HepG2 (cell line): ENCODE results near the gene SMIM22. TPM values are rescaled to one million over a fixed set of nuclear protein-coding genes. Genes with fewer than 3 reads are reported as not detected.
A peak's percentile ranks its signal among the peaks of the same experiment; 100 is the strongest.

ENCODE experiments used
- KDM2A ChIP-seq: sonication (generic); formaldehyde crosslinking; IDR thresholded peaks from 2 replicates; pipeline ENCODE4 v1.4.0; 2020; ENCODE audit warnings: low read depth, missing genetic modification reagents, borderline replicate concordance
- MLXIP ChIP-seq: sonication (generic); formaldehyde crosslinking; IDR thresholded peaks from 2 replicates; pipeline ENCODE4 v1.9.0; 2021; ENCODE audit warnings: missing genetic modification reagents, borderline replicate concordance
- MYC ChIP-seq: sonication (generic); formaldehyde crosslinking; IDR thresholded peaks from 2 replicates; pipeline ENCODE4 v1.9.0; 2021; ENCODE audit warnings: missing genetic modification reagents, borderline replicate concordance
- NFAT5 ChIP-seq: sonication (generic); formaldehyde crosslinking; IDR thresholded peaks from 2 replicates; pipeline ENCODE4 v1.4.0; 2020; ENCODE audit warnings: missing genetic modification reagents
- PRDM10 ChIP-seq: sonication (generic); formaldehyde crosslinking; IDR thresholded peaks from 2 replicates; pipeline ENCODE4 v1.4.0; 2020; ENCODE audit warnings: low read depth, missing genetic modification reagents
- SALL2 ChIP-seq: sonication (generic); formaldehyde crosslinking; IDR thresholded peaks from 2 replicates; pipeline ENCODE4 v1.8.1; 2023; ENCODE audit warnings: mild to moderate bottlenecking, missing genetic modification reagents, inconsistent platforms
- SNAPC2 ChIP-seq: sonication (generic); formaldehyde crosslinking; IDR thresholded peaks from 2 replicates; pipeline ENCODE4 v1.8.1; 2022; ENCODE audit warnings: mild to moderate bottlenecking, missing genetic modification reagents
- STAT5B ChIP-seq: sonication (generic); formaldehyde crosslinking; IDR thresholded peaks from 2 replicates; pipeline ENCODE4 v1.4.0; 2020; ENCODE audit warnings: missing genetic modification reagents
- YY1 ChIP-seq: IDR thresholded peaks from 2 replicates; pipeline ENCODE4 v1.6.1; 2011; ENCODE audit warnings: low read length, low read depth, moderate library complexity, mild to moderate bottlenecking; ENCODE audit not compliant: insufficient read depth, insufficient replicate concordance
- polyA plus RNA-seq, 8 experiments: library from polyadenylated mRNA; depleted of rRNA in 3 of 8; stranded (reverse) in 7 of 8; unstranded in 1 of 8; fragments of >200 nt; fragmentation: Illumina TruSeq in 4 of 8; extraction: Trizol in 4 of 8; gene quantifications; 2 replicates each; pipeline versions ENCODE4 v1.2.1 to v1.2.3, GENCODE V29; 2011 to 2016; ENCODE audit warnings: low read depth in 4 of 8, missing spikeins in 1 of 8, mixed read lengths in 1 of 8; ENCODE audit not compliant: insufficient read depth in 1 of 8
- total RNA-seq, 5 experiments: library from RNA; depleted of rRNA; stranded (reverse); fragments of >200 nt; fragmentation: Illumina TruSeq; extraction: Trizol; gene quantifications; 2 replicates each; pipeline ENCODE4 v1.2.3, GENCODE V29; 2016; ENCODE audit warnings: low read depth in 1 of 5
- TF ChIP-seq, protein P1 (sequence below): sonication (generic); formaldehyde crosslinking; IDR thresholded peaks from 2 replicates; pipeline ENCODE4 v1.8.1; 2023; ENCODE audit warnings: mild to moderate bottlenecking, missing genetic modification reagents
- TF ChIP-seq, protein P2 (sequence below): IDR thresholded peaks from 2 replicates; pipeline ENCODE4 v1.6.1; 2016; ENCODE audit warnings: mild to moderate bottlenecking, missing biosample characterization, missing genetic modification reagents
- TF ChIP-seq, protein P3 (sequence below): IDR thresholded peaks from 2 replicates; pipeline ENCODE4 v1.6.1; 2016; ENCODE audit warnings: missing compliant biosample characterization, missing genetic modification reagents, borderline replicate concordance

The SMIM22 gene
- total and polyA plus RNA-seq, 2 of the 13 experiments (the other 11 are each of a cell fraction or from before 2014, with no cell fraction given): not detected

DNA sequence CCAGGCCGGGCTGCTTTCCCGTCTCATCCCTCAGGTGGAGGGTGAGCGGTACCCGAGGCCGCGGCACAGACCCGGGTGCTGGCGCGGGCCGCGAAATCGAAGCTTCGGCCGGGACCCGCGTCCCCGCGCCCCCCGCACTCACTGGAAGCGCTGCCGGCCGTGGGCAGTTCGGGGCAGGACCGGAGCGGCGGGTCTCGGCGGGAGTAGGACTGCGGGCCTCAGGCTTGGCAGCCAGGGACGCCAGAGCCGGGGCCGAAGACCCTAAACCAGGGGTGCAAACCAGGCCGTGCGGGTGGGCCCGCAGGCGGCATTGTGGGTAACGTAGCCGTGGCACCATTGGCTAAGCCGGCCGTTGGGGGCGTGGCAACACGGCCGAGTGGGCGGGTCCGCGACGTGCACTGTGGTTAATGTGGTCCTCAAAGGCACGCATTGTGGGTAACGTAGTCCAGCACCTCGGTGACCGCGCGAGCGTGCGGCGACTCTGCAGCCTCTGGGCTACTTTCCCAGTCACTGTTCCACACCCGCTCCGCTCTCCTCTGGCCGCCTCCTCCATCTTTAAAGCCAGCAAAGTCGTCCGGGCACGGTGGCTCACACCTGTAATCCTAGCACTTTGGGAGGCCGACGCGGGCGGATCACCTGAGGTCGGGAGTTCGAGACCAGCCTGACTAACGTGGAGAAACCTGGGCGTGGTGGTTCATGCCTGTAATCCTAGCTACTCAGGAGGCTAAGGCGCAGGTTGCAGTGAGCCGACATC, 28.1 kb upstream of the SMIM22 start, which contains the start of gene ZNF500 (continued):
- TF ChIP-seq NFAT5 (CRISPR knock-in tag): no peak
- peak; percentile 42; the same call in 1 of the 2 replicates for TF ChIP-seq SALL2
- TF ChIP-seq, protein P1, sequence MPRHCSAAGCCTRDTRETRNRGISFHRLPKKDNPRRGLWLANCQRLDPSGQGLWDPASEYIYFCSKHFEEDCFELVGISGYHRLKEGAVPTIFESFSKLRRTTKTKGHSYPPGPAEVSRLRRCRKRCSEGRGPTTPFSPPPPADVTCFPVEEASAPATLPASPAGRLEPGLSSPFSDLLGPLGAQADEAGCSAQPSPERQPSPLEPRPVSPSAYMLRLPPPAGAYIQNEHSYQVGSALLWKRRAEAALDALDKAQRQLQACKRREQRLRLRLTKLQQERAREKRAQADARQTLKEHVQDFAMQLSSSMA (CRISPR knock-in tag): peak; percentile 83; the same call in 1 of the 2 replicates
- TF ChIP-seq, protein P2, sequence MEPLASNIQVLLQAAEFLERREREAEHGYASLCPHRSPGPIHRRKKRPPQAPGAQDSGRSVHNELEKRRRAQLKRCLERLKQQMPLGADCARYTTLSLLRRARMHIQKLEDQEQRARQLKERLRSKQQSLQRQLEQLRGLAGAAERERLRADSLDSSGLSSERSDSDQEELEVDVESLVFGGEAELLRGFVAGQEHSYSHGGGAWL: peak; percentile 91
- peak; percentile 77; the same call in 1 of the 2 replicates for TF ChIP-seq MYC (CRISPR knock-in tag)
- TF ChIP-seq, protein P3, sequence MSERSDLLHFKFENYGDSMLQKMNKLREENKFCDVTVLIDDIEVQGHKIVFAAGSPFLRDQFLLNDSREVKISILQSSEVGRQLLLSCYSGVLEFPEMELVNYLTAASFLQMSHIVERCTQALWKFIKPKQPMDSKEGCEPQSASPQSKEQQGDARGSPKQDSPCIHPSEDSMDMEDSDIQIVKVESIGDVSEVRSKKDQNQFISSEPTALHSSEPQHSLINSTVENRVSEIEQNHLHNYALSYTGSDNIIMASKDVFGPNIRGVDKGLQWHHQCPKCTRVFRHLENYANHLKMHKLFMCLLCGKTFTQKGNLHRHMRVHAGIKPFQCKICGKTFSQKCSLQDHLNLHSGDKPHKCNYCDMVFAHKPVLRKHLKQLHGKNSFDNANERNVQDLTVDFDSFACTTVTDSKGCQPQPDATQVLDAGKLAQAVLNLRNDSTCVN (CRISPR knock-in tag): no peak; the same call in 1 of the 2 replicates
- TF ChIP-seq STAT5B (CRISPR knock-in tag): peak; percentile 35; the same call in 1 of the 2 replicates
- peak; percentile 95 for TF ChIP-seq KDM2A
- TF ChIP-seq SNAPC2 (CRISPR knock-in tag): peak; percentile 25; the same call in 1 of the 2 replicates
- no peak for TF ChIP-seq MLXIP (CRISPR knock-in tag)
- no peak for TF ChIP-seq PRDM10
- TF ChIP-seq YY1: peak; percentile 74
